Epithelial cell of esophagus (primary cell): ENCODE data around the gene CDK3.
A peak's percentile ranks its signal among the peaks of the same experiment; 100 is the strongest.
"Not testable (repeated sequence)": the region's sequence is repeated elsewhere in the genome, so short reads cannot be mapped to it uniquely, and the experiment has no call there.

Experiments
- DNase-seq: peaks from one replicate; pipeline ENCODE4 v3.0.0; 2010; ENCODE audit warnings: low read depth
- H3K4me3 ChIP-seq: 2 replicates; pipeline ENCODE4 v1.5.1; 2011; ENCODE audit warnings: mild to moderate bottlenecking, low read length, control low read depth
- TF ChIP-seq, protein P1 (sequence below): IDR thresholded peaks from 2 replicates; pipeline ENCODE4 v1.5.1; 2011; ENCODE audit warnings: low read depth, mild to moderate bottlenecking, low read length, control low read depth, inconsistent platforms; ENCODE audit not compliant: insufficient read depth; ENCODE audit errors: missing control alignments

Gene CDK3

GRCh38 chr17:76039121-76039520 lies 38.5 kb downstream of the CDK3 start:
- DNase-seq, result no peak
- TF ChIP-seq, protein P1, sequence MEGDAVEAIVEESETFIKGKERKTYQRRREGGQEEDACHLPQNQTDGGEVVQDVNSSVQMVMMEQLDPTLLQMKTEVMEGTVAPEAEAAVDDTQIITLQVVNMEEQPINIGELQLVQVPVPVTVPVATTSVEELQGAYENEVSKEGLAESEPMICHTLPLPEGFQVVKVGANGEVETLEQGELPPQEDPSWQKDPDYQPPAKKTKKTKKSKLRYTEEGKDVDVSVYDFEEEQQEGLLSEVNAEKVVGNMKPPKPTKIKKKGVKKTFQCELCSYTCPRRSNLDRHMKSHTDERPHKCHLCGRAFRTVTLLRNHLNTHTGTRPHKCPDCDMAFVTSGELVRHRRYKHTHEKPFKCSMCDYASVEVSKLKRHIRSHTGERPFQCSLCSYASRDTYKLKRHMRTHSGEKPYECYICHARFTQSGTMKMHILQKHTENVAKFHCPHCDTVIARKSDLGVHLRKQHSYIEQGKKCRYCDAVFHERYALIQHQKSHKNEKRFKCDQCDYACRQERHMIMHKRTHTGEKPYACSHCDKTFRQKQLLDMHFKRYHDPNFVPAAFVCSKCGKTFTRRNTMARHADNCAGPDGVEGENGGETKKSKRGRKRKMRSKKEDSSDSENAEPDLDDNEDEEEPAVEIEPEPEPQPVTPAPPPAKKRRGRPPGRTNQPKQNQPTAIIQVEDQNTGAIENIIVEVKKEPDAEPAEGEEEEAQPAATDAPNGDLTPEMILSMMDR, result no peak
- H3K4me3 ChIP-seq, result no peak overlapping the region

DNA sequence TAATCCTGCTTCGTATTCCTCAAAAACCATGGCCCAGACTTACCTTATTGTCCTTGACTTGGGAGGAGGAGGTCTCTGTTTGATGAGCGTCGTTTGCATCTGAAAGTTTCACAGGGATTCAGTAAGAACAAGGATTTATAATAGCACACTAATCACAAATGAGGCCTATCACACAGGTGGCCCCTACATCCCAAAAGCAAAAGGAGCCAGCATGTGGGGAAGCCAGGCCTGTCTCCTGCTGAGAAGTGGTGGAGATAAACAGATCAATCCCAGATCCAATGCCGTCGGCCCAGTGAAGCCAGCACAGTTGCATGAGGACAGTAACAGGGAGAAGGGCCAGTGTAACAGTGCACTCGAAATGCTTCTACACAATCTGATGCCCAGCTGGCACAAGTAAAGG lies 39.7 kb downstream of the CDK3 start:
- H3K4me3 ChIP-seq, result no peak overlapping the region
- no peak for DNase-seq
- TF ChIP-seq, protein P1, result no peak

DNA sequence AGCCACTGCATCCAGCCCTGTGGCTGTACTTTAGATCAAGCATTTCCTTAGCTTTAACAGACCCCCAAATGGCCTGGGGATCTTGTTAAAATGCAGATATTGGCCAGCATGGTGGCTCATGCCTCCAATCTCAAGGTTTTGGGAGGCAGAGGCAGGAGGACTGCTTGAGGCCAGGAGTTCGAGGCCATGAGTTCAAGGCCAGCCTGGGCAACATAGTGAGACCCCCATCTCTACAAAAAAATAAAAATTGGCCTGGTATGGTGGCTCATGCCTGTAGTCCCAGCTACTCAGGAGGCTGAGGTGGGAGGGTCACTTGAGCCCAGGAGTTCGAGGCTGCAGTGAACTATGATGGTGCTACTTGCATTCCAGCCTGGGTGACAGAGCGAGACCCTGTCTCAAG lies 42.2 kb downstream of the CDK3 start:
- not testable (repeated sequence) for DNase-seq, H3K4me3 ChIP-seq

DNA sequence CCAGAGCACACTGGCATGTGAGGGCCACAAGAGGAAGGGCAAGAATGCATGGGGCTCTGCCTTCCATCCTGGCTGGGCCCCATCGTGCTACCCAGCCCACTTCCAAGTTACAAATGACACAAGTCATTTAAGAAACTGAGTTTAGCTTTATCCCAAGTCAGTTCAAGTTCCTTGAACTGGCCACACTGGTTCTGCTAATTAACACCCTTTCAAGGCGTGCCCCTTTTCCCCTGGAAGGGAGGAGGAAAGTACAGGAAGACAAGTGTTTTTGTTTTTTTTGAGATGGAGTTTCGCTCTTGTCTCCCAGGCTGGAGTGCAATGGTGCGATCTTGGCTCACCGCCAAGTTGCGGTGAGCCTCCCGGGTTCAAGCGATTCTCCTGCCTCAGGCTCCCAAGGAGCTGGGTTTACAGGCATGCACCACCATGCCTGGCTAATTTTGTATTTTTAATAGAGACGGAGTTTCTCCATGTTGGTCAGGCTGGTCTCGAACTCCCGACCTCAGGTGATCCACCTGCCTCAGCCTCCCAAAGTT lies 43.9 kb downstream of the CDK3 start:
- peak; percentile 62 for DNase-seq
- H3K4me3 ChIP-seq, result not testable (repeated sequence)

GRCh38 chr17:76046064-76046463 lies 45.4 kb downstream of the CDK3 start:
- H3K4me3 ChIP-seq, result no peak overlapping the region
- TF ChIP-seq, protein P1, result no peak
- DNase-seq, result peak; percentile 87

DNA sequence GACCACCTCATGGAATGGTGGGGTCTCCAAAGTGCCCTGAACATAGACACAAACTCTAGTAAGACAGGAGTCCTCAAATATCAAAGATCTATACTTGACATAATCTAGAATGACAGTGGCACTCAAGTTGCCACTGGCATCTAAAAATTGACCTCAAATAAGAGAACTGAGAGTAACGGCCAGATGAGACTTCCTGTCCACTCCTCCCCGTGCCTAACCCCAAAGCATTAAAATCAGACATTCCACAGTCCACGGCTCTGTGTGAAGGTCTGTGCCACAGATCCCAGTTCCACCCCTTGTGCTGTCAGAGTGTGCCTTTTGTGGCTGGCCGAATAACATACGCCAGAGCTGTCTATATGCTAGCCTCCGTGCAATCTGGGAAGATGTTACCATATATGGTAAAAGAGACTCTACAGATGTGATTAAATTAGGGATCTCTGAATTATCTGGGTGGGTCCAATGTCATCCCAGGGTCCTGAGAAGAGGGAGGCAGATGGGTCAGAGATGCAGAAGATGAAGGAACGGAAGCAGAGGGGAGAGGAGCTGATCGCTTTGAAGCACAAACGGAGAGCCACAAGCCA lies 47.5 kb downstream of the CDK3 start:
- H3K4me3 ChIP-seq, result no peak overlapping the region
- DNase-seq, result no peak
- TF ChIP-seq, protein P1, result no peak

GRCh38 chr17:76048711-76049110 lies 48.1 kb downstream of the CDK3 start:
- peak; percentile 14 for DNase-seq
- TF ChIP-seq, protein P1, result no peak

DNA sequence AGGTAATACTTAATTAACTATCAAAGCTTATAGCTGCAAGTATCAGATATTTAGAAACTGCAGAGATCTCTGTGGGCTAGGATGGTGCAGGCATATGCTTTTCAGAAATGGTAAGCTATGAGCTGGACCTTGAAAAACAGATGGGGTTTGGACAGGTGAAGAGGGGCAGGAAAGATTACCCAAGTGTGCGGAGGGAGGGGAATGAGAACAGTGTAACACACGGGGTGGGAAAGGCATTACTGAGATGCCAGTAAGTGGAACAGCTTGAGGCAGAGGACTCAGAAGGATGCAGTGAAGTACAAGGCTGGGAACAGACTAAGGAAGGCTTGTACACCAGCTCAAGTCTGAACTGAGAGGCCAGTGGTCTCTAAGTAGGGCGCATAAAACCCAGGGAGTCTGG lies 48.6 kb downstream of the CDK3 start:
- TF ChIP-seq, protein P1, result no peak
- DNase-seq, result no peak
- no peak overlapping the region for H3K4me3 ChIP-seq

More at GRCh38 chr17:76048711-76049110, 48.1 kb downstream of the CDK3 start:
- no peak overlapping the region for H3K4me3 ChIP-seq
